ENCODE data around the gene GALNT6.

GRCh38 chr12:51439330-51439729 lies 48.1 kb upstream of the GALNT6 start:
- TF ChIP-seq EZH2 (IDR thresholded peaks at IDR 0.05; ENCODE audit: low read length, missing control alignments) = no peak
- TF ChIP-seq, protein P1, sequence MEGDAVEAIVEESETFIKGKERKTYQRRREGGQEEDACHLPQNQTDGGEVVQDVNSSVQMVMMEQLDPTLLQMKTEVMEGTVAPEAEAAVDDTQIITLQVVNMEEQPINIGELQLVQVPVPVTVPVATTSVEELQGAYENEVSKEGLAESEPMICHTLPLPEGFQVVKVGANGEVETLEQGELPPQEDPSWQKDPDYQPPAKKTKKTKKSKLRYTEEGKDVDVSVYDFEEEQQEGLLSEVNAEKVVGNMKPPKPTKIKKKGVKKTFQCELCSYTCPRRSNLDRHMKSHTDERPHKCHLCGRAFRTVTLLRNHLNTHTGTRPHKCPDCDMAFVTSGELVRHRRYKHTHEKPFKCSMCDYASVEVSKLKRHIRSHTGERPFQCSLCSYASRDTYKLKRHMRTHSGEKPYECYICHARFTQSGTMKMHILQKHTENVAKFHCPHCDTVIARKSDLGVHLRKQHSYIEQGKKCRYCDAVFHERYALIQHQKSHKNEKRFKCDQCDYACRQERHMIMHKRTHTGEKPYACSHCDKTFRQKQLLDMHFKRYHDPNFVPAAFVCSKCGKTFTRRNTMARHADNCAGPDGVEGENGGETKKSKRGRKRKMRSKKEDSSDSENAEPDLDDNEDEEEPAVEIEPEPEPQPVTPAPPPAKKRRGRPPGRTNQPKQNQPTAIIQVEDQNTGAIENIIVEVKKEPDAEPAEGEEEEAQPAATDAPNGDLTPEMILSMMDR (conservative IDR thresholded peaks at IDR 0.05 in 1 of 2, IDR thresholded peaks at IDR 0.05 in 1 of 2; ENCODE audit: low read depth in 1 of 2, low read length in 2 of 2) = no peak
